ENCODE measurements around the gene CHGA.

The CHGA gene

GRCh38 chr14:92905667-92906066 lies 17.3 kb upstream of the CHGA start:
- no peak for DNase-seq (ENCODE audit: low read depth)

- DNase-seq (ENCODE audit: low read depth): no peak
These were observed 16.5 kb upstream of the CHGA start for GRCh38 chr14:92906420-92906819.

GRCh38 chr14:92906823-92907222 lies 16.1 kb upstream of the CHGA start:
- no peak for DNase-seq (ENCODE audit: low read depth)

DNA sequence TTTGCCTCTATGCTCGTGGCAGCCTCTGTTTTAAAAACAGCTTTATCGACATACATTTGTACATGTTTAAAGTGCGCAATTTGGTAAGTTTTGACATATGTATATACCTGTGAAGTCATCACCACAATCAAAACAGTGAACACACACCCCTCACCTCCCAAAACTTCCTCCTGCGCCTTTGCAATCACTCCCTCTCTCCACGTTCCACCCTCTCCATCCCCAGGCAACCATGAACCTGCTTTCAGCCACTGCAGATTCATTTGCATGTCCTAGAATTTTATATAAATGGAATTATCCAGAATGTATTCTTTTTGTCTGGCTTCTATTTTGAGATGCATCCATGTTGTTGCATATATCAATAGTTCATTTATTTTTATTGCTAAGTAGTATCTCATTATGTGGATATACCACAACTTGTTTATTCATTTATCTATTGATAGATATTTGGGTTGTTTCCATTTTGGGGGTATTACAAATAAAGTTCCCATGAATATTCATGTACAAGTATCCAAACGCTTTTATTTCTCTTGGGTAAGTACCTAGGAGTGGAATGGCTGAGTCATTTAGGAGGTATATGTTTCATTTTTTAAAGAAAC lies 15.5 kb upstream of the CHGA start:
- no peak for DNase-seq (ENCODE audit: low read depth)

DNA sequence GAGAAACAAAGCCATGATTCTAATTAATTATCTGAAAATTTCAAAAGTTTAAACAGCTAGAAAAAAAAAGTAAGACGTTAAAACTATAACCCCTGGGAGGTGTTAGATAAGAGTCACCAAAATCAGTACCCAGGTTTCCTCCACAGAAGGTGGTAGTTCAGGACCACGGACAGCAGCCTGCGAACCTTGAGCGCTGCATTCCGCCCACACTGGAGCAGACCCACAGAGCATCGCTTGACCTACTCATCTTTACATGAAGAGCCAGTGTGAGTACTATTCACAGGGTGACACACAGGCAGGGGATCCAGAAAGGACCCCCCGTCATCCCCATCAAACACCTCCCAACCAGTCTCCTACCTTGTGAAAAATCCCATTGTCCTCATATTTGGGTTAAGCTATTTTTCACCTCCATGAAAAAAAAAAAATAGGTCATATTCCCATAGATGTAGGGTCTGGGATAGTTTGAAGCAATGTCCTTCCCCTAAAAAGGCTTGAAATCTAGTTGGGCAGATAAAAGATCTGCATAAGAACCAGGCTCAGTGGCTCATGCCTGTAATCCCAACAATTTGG lies 8.8 kb upstream of the CHGA start:
- DNase-seq (ENCODE audit: low read depth): no peak

GRCh38 chr14:92916201-92916600 lies 6.7 kb upstream of the CHGA start:
- no peak for DNase-seq (ENCODE audit: low read depth)

DNA sequence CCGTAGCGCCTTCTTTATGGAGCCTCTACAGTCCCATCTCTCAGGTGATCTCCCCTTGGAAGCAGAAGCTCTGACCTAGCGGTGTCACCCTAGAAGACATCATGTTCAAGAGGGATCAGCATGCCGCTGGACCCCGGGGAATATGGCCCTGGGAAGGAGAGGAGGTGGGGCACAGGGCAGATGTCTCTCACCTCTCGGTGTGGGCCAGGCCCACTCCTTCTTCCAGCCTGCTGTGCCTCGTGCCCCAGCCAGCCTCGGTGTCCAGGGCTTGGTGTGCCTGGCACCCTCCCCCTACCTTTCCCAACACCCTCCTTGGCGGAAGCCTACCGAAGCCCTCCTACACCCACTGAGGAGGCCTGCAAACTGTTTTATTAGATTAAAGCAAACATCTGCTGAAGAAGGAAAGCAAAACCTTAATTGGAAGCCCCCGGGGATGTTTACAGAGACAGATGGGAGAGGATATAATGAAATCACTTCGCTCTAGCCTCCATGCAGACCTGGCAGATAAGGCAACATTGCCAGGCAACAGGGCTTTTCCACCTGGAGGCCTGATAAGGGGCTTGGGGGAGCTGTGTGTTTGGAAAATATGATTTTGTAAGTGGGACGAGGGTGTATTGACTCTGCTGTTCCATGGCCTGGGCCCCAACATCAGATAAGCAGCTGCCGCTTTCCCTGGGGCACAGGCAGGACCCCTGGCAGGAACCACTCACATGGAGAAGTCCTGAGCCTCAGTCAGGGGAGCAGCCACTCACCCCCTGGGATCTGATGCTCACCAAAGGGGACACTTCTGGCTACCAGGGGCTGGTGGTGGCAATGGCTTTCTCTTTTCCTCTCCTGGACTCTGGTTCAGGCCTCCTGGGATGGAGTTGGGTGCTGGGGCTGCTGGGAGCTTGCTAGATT lies 5.7 kb upstream of the CHGA start:
- DNase-seq (ENCODE audit: low read depth): no peak

DNA sequence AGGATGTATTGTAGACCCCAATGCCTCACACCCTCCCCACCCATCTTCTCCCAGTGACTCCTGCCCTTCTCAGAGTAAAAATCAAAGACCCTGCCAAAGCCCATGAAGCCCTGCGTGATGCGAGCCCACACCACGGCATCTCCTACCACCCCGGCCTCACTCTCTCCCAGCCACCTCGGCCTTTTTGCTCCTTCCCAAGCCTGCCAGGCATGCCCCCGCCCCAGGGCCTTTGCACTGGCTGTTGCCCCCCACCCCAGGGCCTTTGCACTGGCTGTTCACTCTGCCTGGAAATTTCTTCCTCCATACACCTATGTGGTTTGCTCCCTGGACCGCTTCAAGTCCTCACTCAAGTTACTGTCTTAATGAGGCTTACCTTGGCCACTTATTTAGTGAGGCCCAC lies 5.0 kb upstream of the CHGA start:
- DNase-seq (ENCODE audit: low read depth): no peak

DNA sequence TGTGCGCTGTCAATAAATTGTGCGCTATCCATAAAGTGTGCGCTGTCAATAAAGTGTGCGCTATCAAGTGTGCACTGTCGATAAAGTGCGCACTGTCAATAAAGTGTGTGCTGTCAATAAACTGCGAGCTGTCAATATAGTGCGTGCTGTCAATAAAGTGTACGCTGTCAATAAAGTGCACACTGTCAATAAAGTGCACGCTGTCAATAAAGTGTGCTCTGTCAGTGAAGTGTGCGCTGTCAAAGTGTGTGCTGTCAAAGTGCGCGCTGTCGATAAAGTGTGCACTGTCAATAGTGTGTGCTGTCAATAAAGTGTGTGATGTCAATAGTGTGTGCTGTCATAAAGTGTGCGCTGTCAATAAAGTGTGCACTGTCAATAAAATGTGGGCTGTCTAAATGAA lies 2.9 kb upstream of the CHGA start:
- DNase-seq (ENCODE audit: low read depth): no peak

GRCh38 chr14:92922155-92922735 lies 705 bp upstream of the CHGA start:
- no peak for DNase-seq (ENCODE audit: low read depth)

DNA sequence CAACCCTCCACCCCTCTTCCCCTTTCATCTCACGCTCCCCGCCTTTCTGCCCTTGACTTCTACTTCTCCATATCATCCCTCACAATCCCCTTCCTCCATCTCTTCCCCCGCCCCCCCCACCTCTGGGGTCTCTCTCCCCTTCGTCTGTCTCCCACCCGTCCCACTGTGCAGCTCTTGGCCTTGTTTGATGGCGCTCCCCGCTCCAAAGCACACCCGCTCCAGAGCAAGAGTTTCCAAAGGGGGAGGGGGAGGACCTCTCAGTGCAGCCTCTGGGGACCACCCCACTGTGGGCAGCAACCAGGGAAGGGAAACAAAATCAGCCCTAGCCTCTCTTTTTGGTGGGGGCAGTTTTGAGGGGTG lies 774 bp downstream of the CHGA start:
- DNase-seq (ENCODE audit: low read depth): no peak

DNA sequence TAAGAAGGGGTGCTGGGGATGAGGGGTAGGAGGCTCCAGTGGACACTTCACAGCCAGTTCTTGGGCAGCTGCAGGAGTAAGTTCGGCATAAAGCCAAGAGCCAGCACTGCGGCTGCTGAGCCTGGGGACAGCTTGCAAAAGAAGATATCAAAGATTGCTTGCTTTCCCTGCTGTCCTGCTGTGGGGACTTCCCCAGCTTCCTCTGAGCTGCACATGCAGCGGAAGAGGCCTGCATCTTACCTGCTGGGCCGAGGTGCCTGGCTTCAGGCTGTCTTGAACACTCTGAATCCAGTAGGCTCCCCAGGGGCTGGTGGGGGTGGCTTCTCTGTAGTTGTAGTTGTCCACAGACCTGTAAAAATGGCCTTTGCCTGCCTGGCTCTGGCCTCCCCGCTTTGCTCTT lies 1.3 kb downstream of the CHGA start:
- no peak for DNase-seq (ENCODE audit: low read depth)

DNA sequence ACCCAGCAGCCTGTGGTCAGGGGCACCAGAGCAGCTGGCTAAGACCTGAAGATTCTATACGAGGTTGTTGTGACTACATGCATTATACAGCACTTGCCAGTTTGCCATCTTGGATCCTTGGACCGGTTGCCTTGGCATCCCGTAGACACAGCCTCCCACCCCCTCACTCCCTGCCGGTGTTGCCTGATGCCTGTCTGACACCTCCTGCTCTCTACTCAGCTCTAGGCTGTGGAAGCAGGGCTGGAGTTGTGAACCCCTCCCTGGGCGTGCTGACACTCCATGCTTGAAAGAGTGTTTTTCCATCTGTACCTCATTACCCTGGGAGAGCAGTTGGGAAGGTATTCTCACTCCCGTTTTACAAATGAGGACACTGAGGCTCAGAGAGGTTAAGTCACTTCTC lies 2.5 kb downstream of the CHGA start:
- no peak for DNase-seq (ENCODE audit: low read depth)

GRCh38 chr14:92926180-92926845 lies 3.4 kb downstream of the CHGA start:
- DNase-seq (ENCODE audit: low read depth): no peak

GRCh38 chr14:92926931-92927330 lies 4.0 kb downstream of the CHGA start:
- DNase-seq (ENCODE audit: low read depth): no peak

DNA sequence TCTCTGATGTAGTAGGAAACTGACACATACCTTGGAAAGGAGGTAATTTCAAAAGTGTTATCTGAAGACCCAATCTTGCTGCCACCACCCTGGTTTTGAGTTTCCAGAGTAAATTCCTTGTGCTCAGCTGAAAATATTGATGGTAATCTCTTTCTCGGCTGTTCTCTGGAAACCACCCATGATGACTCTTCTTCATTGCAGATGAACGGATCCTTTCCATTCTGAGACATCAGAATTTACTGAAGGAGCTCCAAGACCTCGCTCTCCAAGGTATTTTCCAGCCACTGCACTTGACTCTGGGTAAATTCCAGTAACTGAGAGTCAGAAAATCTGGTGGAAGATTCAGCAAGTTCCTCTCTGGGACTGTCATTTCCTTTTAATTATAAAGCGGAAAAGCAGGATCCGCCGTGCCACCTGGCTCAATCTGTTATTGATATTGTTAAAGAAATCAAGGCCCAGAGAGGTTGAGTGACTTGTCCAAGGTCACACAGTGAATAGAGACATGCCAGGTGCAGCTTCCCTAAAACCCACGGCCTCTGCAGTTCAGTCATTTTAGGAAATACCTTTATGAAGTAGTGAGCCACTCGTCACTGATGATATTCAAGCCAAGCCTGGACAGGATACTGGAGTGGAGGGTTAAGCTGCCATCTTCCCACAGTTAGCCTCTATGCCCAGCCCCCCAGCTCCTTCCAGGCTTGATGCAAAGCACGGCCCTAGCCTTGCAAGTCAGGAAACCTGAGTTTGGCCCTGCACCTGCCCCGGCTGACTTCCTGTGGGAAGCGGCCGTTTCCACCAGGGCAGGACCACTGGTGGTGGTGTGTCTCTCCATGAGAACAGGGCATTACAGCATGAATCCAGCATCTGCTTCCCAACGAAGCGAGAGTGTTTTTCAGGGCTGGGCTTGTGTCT lies 4.7 kb downstream of the CHGA start:
- no peak for DNase-seq (ENCODE audit: low read depth)

DNA sequence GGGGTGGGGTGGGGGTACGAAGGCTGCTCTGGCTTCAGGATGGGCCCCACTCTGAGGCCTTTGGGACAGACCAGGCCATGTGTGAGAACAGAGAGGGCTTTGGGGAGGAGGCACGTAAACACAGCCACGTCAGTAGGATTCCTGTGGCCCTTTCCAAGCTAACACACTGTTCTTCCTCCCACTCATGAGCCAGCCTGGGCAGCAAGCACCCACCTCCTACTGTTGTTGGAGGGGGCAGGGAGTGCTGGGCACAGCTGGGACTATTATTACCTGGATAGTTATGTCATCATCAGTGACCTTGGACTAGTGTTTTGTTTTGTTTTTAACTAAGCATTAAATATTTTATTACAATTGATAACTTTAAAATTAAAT lies 5.3 kb downstream of the CHGA start:
- DNase-seq (ENCODE audit: low read depth): no peak

DNA sequence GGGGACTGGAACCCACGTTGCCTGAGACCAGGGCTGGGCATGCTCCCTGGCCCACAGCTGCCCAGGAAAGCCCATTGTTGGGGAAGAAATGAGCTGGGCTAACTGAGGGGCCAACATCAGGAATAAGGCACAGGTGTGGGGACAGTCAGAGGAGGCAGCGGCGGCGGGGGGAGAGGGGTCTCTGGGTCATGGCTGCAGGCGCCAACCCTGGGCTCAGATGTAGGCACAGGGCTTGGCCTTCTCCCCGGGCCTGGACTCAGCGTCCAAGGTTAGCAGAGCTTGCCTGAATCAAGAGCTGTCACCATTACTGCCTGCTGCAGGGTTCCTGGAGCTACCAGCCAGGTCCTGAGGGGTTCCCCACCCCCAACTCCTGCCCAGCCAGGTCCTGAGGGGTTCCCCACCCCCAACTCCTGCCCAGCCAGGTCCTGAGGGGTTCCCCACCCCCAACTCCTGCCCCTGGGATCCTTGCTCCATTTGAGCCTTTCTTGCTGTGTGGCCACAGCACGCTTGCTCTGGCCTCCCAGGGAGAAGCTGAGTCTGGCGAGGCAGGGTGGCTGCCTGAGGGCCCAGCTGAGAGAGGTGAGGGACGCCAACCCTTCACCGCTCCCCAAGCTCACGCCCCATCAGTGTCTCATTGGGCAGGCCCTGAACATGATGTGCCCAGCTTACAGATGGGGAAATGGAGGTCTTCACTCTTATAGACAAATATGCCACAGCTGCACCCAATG lies 6.2 kb downstream of the CHGA start:
- DNase-seq (ENCODE audit: low read depth): no peak

DNA sequence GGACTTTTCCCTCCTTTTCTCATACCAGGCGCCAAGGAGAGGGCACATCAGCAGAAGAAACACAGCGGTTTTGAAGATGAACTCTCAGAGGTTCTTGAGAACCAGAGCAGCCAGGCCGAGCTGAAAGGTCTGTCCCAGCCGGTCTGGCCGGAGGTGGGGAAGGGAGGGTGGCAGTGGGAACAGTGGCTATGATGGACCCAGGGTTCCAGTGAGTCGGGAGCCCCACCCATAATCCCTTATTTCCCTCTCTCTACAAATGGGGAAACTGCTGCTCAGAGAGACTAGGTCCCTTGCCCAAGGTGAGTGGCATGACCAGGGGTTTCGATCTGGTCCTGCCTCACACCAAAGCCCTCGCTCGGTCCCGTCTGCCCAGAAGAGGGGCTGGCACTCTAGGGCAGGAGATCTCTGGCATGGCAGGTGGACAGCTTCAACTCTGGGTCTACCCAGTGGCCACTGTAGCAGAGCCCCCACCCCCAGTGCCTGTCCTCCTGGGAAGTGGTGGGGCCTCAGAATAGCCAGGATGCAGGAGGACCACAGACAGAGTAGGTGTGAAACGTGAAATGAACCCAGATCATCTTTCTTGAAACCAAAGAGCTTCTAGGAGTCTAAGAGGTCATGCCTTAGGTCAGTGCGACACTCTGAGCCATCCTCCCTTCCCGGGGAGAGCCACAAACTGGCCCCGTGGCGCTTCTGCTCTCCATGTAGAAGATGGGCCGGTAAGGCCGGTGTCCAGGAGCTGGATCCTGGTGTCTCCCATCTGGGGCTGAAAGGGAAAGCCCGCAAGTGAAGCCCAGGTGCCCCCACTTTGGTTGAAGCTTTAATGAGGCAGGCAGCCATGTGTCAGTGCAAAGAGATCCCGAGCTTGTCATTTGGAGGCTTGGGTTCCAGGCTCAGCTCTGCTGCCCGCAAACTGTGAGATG lies 7.0 kb downstream of the CHGA start:
- no peak for DNase-seq (ENCODE audit: low read depth)
